HG03025 (cell line): Measurements from ENCODE around the gene GATA5.

Experiments
- ATAC-seq: cut with Tn5 transposase; IDR thresholded peaks from one replicate; pipeline ENCODE4 v1.9.1; 2021; ENCODE audit warnings: mild to moderate bottlenecking, moderate library complexity; ENCODE audit not compliant: unreplicated experiment, low FRiP score

The GATA5 gene

GRCh38 chr20:62457098-62457497, 18.7 kb downstream of the GATA5 start:
- no peak for ATAC-seq

- ATAC-seq, result no peak
These were observed 19.9 kb downstream of the GATA5 start for GRCh38 chr20:62455929-62456328.

- ATAC-seq, result no peak
These were observed 20.7 kb downstream of the GATA5 start for GRCh38 chr20:62454904-62455636.

GRCh38 chr20:62453186-62453808, 22.5 kb downstream of the GATA5 start:
- ATAC-seq, result no peak

GRCh38 chr20:62452475-62453095, 23.2 kb downstream of the GATA5 start:
- ATAC-seq, result no peak

GRCh38 chr20:62451970-62452369, 23.8 kb downstream of the GATA5 start:
- no peak for ATAC-seq

GRCh38 chr20:62451156-62451767, 24.5 kb downstream of the GATA5 start:
- no peak for ATAC-seq

GRCh38 chr20:62449951-62450691, 25.7 kb downstream of the GATA5 start:
- ATAC-seq, result no peak

GRCh38 chr20:62448788-62449187, 27.0 kb downstream of the GATA5 start:
- no peak for ATAC-seq

GRCh38 chr20:62448038-62448437, 27.8 kb downstream of the GATA5 start:
- ATAC-seq, result no peak

- no peak for ATAC-seq
These were observed 28.6 kb downstream of the GATA5 start for GRCh38 chr20:62446888-62447869.

- ATAC-seq, result no peak
These were observed 29.3 kb downstream of the GATA5 start for GRCh38 chr20:62446481-62446880.

GRCh38 chr20:62445553-62446340, 30.0 kb downstream of the GATA5 start:
- no peak for ATAC-seq

- no peak for ATAC-seq
These were observed 31.5 kb downstream of the GATA5 start for GRCh38 chr20:62444286-62444685.

GRCh38 chr20:62441987-62442539, 33.7 kb downstream of the GATA5 start:
- ATAC-seq, result no peak

- ATAC-seq, result no peak
These were observed 36.6 kb downstream of the GATA5 start for GRCh38 chr20:62439218-62439617.

- no peak for ATAC-seq
These were observed 37.9 kb downstream of the GATA5 start for GRCh38 chr20:62437927-62438326.

GRCh38 chr20:62437496-62437895, 38.3 kb downstream of the GATA5 start:
- no peak for ATAC-seq
